SK-N-SH (cell line): ENCODE data around the gene ASTN2. TPM values are rescaled to one million over a fixed set of nuclear protein-coding genes. Genes with fewer than 3 reads are reported as not detected.

ENCODE experiments used
- CTCF ChIA-PET: fragments of 300-600, 350-600 bp; formaldehyde crosslinking; extraction: SDS; loops from one replicate; lab custom pipeline; 2021; lab: Yijun Ruan, JAX
- POLR2A ChIA-PET: fragments of 350-600 bp; sonication (Branson Sonifier 250); formaldehyde crosslinking; extraction: SDS; loops from one replicate; lab custom pipeline; 2020; ENCODE audit warnings: antibody characterized with exemption, inconsistent platforms; lab: Yijun Ruan, JAX
- DNase-seq: peaks from one replicate; pipeline ENCODE4 v3.0.0; 2012
- H2AFZ ChIP-seq: fragments of 200-600 bp; sonication (generic); 2 replicates; pipeline ENCODE4 v1.8.1; 2016; ENCODE audit warnings: antibody characterized with exemption, mild to moderate bottlenecking, low read depth
- H3F3A ChIP-seq: fragments of 200-600 bp; sonication (generic); replicated peaks from 2 replicates; pipeline ENCODE3; 2016; ENCODE audit warnings: antibody characterized with exemption, mild to moderate bottlenecking; ENCODE audit not compliant: insufficient read depth
- H3K27ac ChIP-seq, 2 experiments: fragments of 200-500 bp in 1 of 2; fragments of 200-600 bp in 1 of 2; sonication (Bioruptor generic) in 1 of 2; sonication (generic), shearing (Covaris generic) in 1 of 2; 2 replicates each; pipeline versions ENCODE4 v1.5.1 to v1.6.1; 2014 to 2016; ENCODE audit warnings: low read depth in 2 of 2, inconsistent platforms in 1 of 2, low read length in 1 of 2, mild to moderate bottlenecking in 1 of 2, mixed read lengths in 1 of 2
- H3K27me3 ChIP-seq: fragments of 200-600 bp; sonication (generic), shearing (Covaris generic); 2 replicates; pipeline ENCODE4 v1.6.1; 2016; ENCODE audit warnings: mixed run types; ENCODE audit not compliant: insufficient read depth
- H3K36me3 ChIP-seq, 2 experiments: fragments of 200-500 bp in 1 of 2; fragments of 200-600 bp in 1 of 2; sonication (Bioruptor generic) in 1 of 2; sonication (generic) in 1 of 2; replicated peaks in 1 of 2; 2 replicates each; pipeline versions ENCODE3 to v1.5.1; 2014 to 2016; ENCODE audit warnings: low read length in 1 of 2, mild to moderate bottlenecking in 1 of 2; ENCODE audit not compliant: insufficient read depth in 2 of 2, control insufficient read depth in 1 of 2
- H3K4me1 ChIP-seq, 2 experiments: fragments of 200-500 bp in 1 of 2; fragments of 200-600 bp in 1 of 2; sonication (Bioruptor generic) in 1 of 2; sonication (generic), shearing (Covaris generic) in 1 of 2; 2 replicates each; pipeline versions ENCODE4 v1.5.1 to v1.6.1; 2014 to 2016; ENCODE audit warnings: low read depth in 1 of 2, low read length in 1 of 2, mixed run types in 1 of 2; ENCODE audit not compliant: insufficient read depth in 2 of 2, control insufficient read depth in 1 of 2
- H3K4me2 ChIP-seq: fragments of 200-600 bp; sonication (generic), shearing (Covaris generic); 2 replicates; pipeline ENCODE4 v1.6.1; 2017; ENCODE audit warnings: mixed run types
- H3K4me3 ChIP-seq, 2 experiments: fragments of 200-500 bp in 1 of 2; fragments of 200-600 bp in 1 of 2; sonication (Bioruptor generic) in 1 of 2; sonication (generic), shearing (Covaris generic) in 1 of 2; 2 replicates each; pipeline versions ENCODE4 v1.5.1 to v1.8.1; 2014 to 2016; ENCODE audit warnings: low read depth in 2 of 2, inconsistent platforms in 1 of 2, low read length in 1 of 2, mild to moderate bottlenecking in 1 of 2, mixed read lengths in 1 of 2, moderate library complexity in 1 of 2
- H3K79me2 ChIP-seq: fragments of 200-600 bp; sonication (generic); 2 replicates; pipeline ENCODE4 v1.8.1; 2017; ENCODE audit warnings: mild to moderate bottlenecking; ENCODE audit not compliant: insufficient read depth
- H3K9ac ChIP-seq: fragments of 200-600 bp; sonication (generic); 2 replicates; pipeline ENCODE4 v1.6.1; 2017; ENCODE audit warnings: mixed run types
- H3K9me2 ChIP-seq: fragments of 200-600 bp; sonication (generic); 2 replicates; pipeline ENCODE4 v1.6.1; 2017; ENCODE audit warnings: mixed run types
- H3K9me3 ChIP-seq: fragments of 200-600 bp; sonication (generic); 2 replicates; pipeline ENCODE4 v1.6.1; 2017; ENCODE audit warnings: mixed run types, mild to moderate bottlenecking, moderate library complexity
- H4K20me1 ChIP-seq: fragments of 200-600 bp; sonication (generic); 2 replicates; pipeline ENCODE4 v1.6.1; 2017; ENCODE audit warnings: mild to moderate bottlenecking, mixed run types; ENCODE audit not compliant: insufficient read depth
- EP300 ChIP-seq, 2 experiments: IDR thresholded peaks; 2 replicates each; pipeline versions ENCODE4 v1.4.0 to v1.6.1; 2012; ENCODE audit warnings: borderline replicate concordance in 1 of 2, low read depth in 1 of 2, low read length in 1 of 2
- FOXM1 ChIP-seq: IDR thresholded peaks from 2 replicates; pipeline ENCODE4 v1.4.0; 2012; ENCODE audit warnings: low read depth, mild to moderate bottlenecking
- GABPA ChIP-seq: IDR thresholded peaks from 2 replicates; pipeline ENCODE4 v1.4.0; 2012; ENCODE audit warnings: low read depth, mild to moderate bottlenecking
- IRF3 ChIP-seq: fragments of 150-350 bp; IDR thresholded peaks from 2 replicates; pipeline ENCODE4 v1.6.1; 2016; ENCODE audit warnings: mild to moderate bottlenecking, low read depth, low read length
- JUND ChIP-seq: IDR thresholded peaks from 2 replicates; pipeline ENCODE4 v1.4.0; 2012
- MAX ChIP-seq: IDR thresholded peaks from 2 replicates; pipeline ENCODE4 v1.4.0; 2012; ENCODE audit warnings: low read depth
- MEF2A ChIP-seq: IDR thresholded peaks from 2 replicates; pipeline ENCODE4 v1.4.0; 2012; ENCODE audit warnings: low read depth, borderline replicate concordance
- NRF1 ChIP-seq: IDR thresholded peaks from 2 replicates; pipeline ENCODE4 v1.6.1; 2012; ENCODE audit warnings: low read depth, mild to moderate bottlenecking, low read length
- RCOR1 ChIP-seq: fragments of 150-350 bp; IDR thresholded peaks from 2 replicates; pipeline ENCODE4 v1.6.1; 2017; ENCODE audit warnings: antibody characterized with exemption, low read length
- REST ChIP-seq: IDR thresholded peaks from 2 replicates; pipeline ENCODE4 v1.6.1; 2012; ENCODE audit warnings: mild to moderate bottlenecking, low read depth, low read length, moderate library complexity
- RXRA ChIP-seq: IDR thresholded peaks from 2 replicates; pipeline ENCODE4 v1.4.0; 2012; ENCODE audit warnings: low read depth, mild to moderate bottlenecking, borderline replicate concordance
- ZBTB33 ChIP-seq: IDR thresholded peaks from 2 replicates; pipeline ENCODE4 v1.4.0; 2012; ENCODE audit warnings: low read depth, borderline replicate concordance
- WGBS: methylation state at CpG from one replicate; pipeline ENCODE4 v1.1.6; 2017; ENCODE audit warnings: low lambda C conversion rate; 5-methylcytosine and 5-hydroxymethylcytosine counted together
- polyA plus RNA-seq, 3 experiments: library from polyadenylated mRNA; depleted of rRNA; stranded (reverse); fragments of >200 nt; gene quantifications; 2 replicates each; pipeline ENCODE4 v1.2.3, GENCODE V29; 2012

ASTN2 gene
- polyA plus RNA-seq, 1 of the 3 experiments (the other 2 are of a cell fraction) = 6.6 TPM

- DNase-seq = no peak
- 96% methylated on average over 1 of the region's 1 CpG for WGBS
- ChIA-PET POLR2A (no interaction called here), CTCF (interaction anchor here (0.9 kb wide), 1 partner anchor 40 kb away, joined by 3 read pairs; no protein-coding TSS in a partner anchor)
- no peak overlapping the region for H2AFZ ChIP-seq
- H3K79me2 ChIP-seq = peaks cover 76% of the 10 kb centered on the region
- no peak overlapping the region for H3K27ac ChIP-seq
- TF ChIP-seq ZBTB33 (no peak), RCOR1 (no peak), MAX (no peak), RXRA (no peak), MEF2A (no peak), FOXM1 (no peak), IRF3 (no peak), REST (no peak), NRF1 (no peak), GABPA (no peak), EP300 (IDR thresholded peaks at IDR 0.05; ENCODE audit: borderline replicate concordance in 1 of 2, low read depth in 1 of 2, low read length in 1 of 2) (no peak), JUND (no peak)
- no peak overlapping the region for H3K4me2 ChIP-seq
- H3K9ac ChIP-seq = no peak overlapping the region
- H3K4me1 ChIP-seq = peaks cover 0 to 20% of the 10 kb centered on the region in 2 experiments; a peak in 3 of 4 replicates
- no peaks in the 10 kb centered on the region for H3K9me2 ChIP-seq
- H3F3A ChIP-seq = peaks cover 3% of the 10 kb centered on the region
- H4K20me1 ChIP-seq = peaks cover 42% of the 10 kb centered on the region
- no peaks in the 10 kb centered on the region for H3K27me3 ChIP-seq
- no peak overlapping the region for H3K4me3 ChIP-seq
- no peaks in the 10 kb centered on the region for H3K9me3 ChIP-seq
- peaks cover 41 to 69% of the 10 kb centered on the region in 2 experiments for H3K36me3 ChIP-seq
These were observed 717.5 kb downstream of the ASTN2 start for GRCh38 chr9:116697362-116697761.
